Thymus (tissue), 11 donors: ENCODE data around the gene ANKS1B. TPM values are rescaled to one million over a fixed set of nuclear protein-coding genes. Genes with fewer than 3 reads are reported as not detected.
"Not testable (repeated sequence)": the region's sequence is repeated elsewhere in the genome, so short reads cannot be mapped to it uniquely, and the experiment has no call there.

Source experiments
- DNase-seq, 9 donors: peaks; one replicate each; pipeline ENCODE4 v3.0.0-alpha.2; 2013; ENCODE audit warnings: low spot score in 9 of 9, low read depth in 6 of 9, missing footprints in 1 of 9
- H3K27ac ChIP-seq, 2 donors: one replicate each; pipeline ENCODE4 v1.5.1; 2013; ENCODE audit warnings: control low read depth in 1 of 2, low read depth in 1 of 2, low read length in 1 of 2, mild to moderate bottlenecking in 1 of 2, moderate library complexity in 1 of 2
- H3K27me3 ChIP-seq, 2 donors: one replicate each; pipeline ENCODE4 v1.5.1; 2013; ENCODE audit warnings: low read length in 1 of 2; ENCODE audit not compliant: control insufficient read depth in 2 of 2, insufficient read depth in 1 of 2
- H3K36me3 ChIP-seq, 2 donors: one replicate each; pipeline ENCODE4 v1.5.1; 2013; ENCODE audit warnings: low read length in 1 of 2, mild to moderate bottlenecking in 1 of 2, moderate library complexity in 1 of 2; ENCODE audit not compliant: control insufficient read depth in 2 of 2, insufficient read depth in 2 of 2
- H3K4me1 ChIP-seq, 2 donors: one replicate each; pipeline ENCODE4 v1.5.1; 2013; ENCODE audit warnings: low read length in 2 of 2; ENCODE audit not compliant: control insufficient read depth in 2 of 2, insufficient read depth in 2 of 2
- H3K4me3 ChIP-seq, 2 donors: one replicate each; pipeline ENCODE4 v1.5.1; 2013; ENCODE audit warnings: low read length in 2 of 2, control low read depth in 1 of 2, mild to moderate bottlenecking in 1 of 2
- H3K9me3 ChIP-seq, 2 donors: one replicate each; pipeline ENCODE4 v1.5.1; 2013; ENCODE audit warnings: low read length in 1 of 2, mild to moderate bottlenecking in 1 of 2; ENCODE audit not compliant: control insufficient read depth in 2 of 2, insufficient read depth in 1 of 2
- WGBS: extraction: QIAGEN DNeasy Blood & Tissue Kit; methylation state at CpG from one replicate; pipeline ENCODE4 v1.1.7; 2013; 5-methylcytosine and 5-hydroxymethylcytosine counted together
- polyA plus RNA-seq: library from polyadenylated mRNA; stranded (reverse); fragments of 200-250 nt; gene quantifications from one replicate; pipeline ENCODE4 v1.2.3, GENCODE V29; 2013
- total RNA-seq: library from RNA; stranded (reverse); fragments of 120-200 nt; gene quantifications from one replicate; pipeline ENCODE4 v1.2.4, GENCODE V29; 2013
- donor health status: healthy.

ANKS1B gene
- total and polyA plus RNA-seq, 2 donors: 3.5 to 4.9 TPM

DNA sequence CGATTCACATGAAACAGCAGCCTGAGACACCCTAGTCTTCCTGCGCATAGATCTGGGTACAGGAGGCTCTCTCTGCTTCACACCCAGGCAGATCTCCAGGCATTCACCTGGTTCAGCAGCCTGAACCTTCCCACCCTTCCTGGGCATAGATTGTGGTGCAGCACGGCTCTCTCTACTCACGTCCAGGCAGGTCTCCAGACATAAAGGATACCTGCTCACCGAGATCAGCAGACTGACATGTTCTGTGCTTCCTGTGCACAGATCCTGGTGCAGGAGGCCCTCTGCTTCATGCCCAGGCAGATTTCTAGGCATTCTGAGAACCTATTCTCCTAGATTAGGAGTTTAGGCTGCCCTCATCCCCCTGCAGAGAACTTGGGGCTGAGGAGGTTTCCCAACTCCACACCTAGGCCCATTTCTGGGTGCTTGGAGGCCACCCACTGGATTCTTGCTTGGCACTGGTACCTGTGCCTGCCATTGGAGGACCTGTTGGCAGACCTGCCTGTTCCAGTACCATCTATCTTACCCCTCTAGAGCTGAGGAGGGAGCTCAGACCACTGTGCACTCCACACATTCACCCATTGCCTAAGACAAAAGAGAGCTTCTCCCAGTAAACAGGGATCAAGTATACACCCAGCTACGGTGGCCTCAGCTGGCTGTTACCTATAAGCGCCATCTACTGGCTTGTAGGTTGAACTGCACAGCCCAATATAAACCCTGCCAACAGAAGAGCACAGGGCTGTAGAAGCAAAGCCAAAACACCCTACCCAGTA is 365.2 kb downstream of the ANKS1B start:
- Histone ChIP-seq H3K9me3 (no peaks in the 10 kb centered on the region), H3K4me1 (no peaks in the 10 kb centered on the region), H3K4me3 (no peak overlapping the region), H3K36me3 (no peaks in the 10 kb centered on the region), H3K27ac (no peak overlapping the region), H3K27me3 (no peaks in the 10 kb centered on the region)
- WGBS: 66% methylated on average over 7 of the region's 7 CpGs
- DNase-seq: peak in 3 of 9 donors; percentile 1 to 5 (median 2)

DNA sequence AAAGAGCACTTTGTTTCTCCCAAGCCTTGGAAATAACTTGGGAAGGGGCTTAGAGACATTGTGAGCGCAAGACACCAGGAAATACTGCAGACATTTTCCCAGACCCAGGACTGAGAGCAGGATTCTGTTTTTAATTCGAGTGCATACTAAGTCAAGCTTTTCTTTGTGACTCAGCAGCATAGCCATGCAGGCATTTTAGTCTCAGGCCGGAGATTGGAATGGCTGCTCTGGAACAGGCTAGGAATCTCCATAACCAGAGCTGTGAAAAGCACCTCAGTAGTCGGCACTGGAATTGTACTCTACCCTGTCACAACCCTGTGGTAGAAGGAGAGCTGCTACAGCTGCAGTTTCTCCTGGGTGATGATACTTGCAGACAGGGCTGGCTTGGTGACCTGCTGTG is 366.1 kb downstream of the ANKS1B start:
- no peaks in the 10 kb centered on the region for H3K36me3 ChIP-seq
- whole genome bisulfite sequencing: 92% methylated on average over 4 of the region's 4 CpGs
- H3K9me3 ChIP-seq: no peaks in the 10 kb centered on the region
- no peak overlapping the region for H3K27ac ChIP-seq
- no peaks in the 10 kb centered on the region for H3K27me3 ChIP-seq
- no peak overlapping the region for H3K4me3 ChIP-seq
- no peaks in the 10 kb centered on the region for H3K4me1 ChIP-seq
- DNase-seq: no peak

DNA sequence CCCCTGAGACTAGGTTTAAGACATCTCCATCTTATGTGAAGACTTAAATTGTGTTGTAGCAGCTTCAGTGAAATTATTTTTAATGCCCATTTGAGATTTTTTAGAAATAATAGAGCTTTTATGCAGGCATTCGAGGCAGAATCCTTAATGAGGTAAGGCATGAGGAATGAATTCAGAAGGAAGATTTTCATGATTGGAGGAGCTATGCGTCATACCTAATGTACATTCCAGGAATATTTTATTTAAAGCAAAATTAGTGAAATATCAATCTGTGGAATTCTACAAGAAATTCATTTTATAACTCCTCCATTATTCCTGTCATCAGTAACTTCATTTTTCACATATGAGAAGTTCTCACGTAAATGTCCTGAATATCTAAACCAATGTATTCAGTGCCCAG is 373.1 kb downstream of the ANKS1B start:
- no peaks in the 10 kb centered on the region for H3K9me3 ChIP-seq

DNA sequence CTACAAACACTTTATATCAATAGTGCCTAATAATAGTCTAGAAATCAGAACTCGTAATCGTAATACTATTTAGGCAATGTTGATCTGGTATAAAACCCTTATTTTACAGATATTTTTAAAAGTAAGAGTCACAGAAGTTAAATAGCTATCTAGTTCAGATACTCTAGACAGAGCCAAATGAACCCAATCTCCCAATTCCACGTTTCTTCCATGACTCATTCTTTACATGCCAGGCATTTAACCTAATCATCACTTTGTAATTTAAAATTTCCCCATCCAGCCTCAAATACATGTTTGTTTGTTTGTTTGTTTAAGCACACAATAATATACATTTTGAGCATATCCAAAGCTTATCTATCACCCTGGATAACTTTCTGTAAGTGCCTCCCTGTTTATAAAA is 373.6 kb downstream of the ANKS1B start:
- no peak overlapping the region for H3K27ac ChIP-seq
- no peaks in the 10 kb centered on the region for H3K4me1 ChIP-seq
- no peak overlapping the region for H3K4me3 ChIP-seq
- no peaks in the 10 kb centered on the region for H3K27me3 ChIP-seq
- 73% methylated on average over 3 of the region's 3 CpGs for WGBS
- no peaks in the 10 kb centered on the region for H3K9me3 ChIP-seq
- no peaks in the 10 kb centered on the region for H3K36me3 ChIP-seq
- no peak for DNase-seq

More for the DNA sequence above, 373.1 kb downstream of the ANKS1B start:
- no peak overlapping the region for H3K27ac ChIP-seq
- H3K27me3 ChIP-seq: no peaks in the 10 kb centered on the region
- WGBS: 93% methylated on average over 3 of the region's 3 CpGs
- no peak overlapping the region for H3K4me3 ChIP-seq
- no peaks in the 10 kb centered on the region for H3K4me1 ChIP-seq
- no peak for DNase-seq
- no peaks in the 10 kb centered on the region for H3K36me3 ChIP-seq

DNA sequence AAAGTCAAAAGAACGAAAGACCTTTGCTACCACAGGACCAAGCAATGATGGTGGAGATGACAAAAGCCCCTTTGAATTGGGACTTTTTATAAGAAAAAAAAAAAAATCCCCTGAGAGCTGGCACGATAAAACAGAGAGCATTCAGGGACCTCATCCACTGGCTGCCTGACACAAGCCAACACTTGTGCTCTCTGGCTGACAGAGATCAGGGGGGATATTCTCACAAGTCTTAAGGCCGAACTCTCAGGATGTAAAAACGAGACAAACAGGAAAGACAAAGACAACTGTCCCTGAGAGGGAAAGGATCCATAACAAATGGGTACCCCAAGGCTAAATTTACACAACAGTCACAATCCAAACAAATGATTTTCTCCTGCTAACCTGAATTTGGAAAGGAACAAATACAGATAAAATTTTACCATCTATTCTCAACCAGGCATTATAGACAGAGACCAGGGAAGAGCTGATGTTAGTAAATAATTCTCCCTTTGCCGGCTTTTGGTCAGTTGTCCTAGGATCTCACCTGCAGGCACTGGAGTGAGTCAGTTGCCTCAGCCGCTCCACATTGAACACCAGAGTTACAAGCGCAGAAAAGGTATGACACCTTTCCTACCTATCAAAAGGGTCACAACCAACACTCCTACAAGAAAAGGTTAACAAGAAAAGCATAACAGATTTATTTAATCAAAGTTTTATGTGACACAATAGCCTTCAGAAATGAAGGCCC is 375.1 kb downstream of the ANKS1B start:
- H3K36me3 ChIP-seq: no peaks in the 10 kb centered on the region
- no peaks in the 10 kb centered on the region for H3K4me1 ChIP-seq
- no peak for DNase-seq
- WGBS: 55% methylated on average over 7 of the region's 7 CpGs
- H3K27me3 ChIP-seq: no peaks in the 10 kb centered on the region
- H3K9me3 ChIP-seq: no peaks in the 10 kb centered on the region
- H3K4me3 ChIP-seq: no peak overlapping the region
- no peak overlapping the region for H3K27ac ChIP-seq

DNA sequence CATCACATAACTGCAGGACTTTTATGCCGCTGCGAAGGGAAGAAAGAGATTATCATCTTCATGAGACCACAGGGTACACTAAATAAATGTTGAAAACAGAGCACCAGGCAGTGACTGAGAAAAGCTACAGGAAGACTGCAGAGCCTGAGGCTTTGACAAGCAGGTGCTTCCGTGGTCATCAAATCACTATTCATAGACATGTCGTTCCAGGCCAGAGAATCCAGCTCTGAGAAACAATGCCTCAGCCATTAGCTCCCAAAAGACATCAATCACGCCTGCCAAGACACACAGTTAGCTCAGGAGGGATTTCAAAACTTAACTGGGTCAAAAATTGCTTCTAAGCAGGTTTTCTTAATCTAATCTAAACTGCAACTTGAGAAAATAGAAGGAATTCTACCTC is 384.3 kb downstream of the ANKS1B start:
- H3K27me3 ChIP-seq: no peaks in the 10 kb centered on the region
- H3K9me3 ChIP-seq: no peaks in the 10 kb centered on the region
- no peak overlapping the region for H3K27ac ChIP-seq
- no peaks in the 10 kb centered on the region for H3K36me3 ChIP-seq
- H3K4me3 ChIP-seq: no peak overlapping the region
- WGBS: 21% methylated on average over 5 of the region's 5 CpGs
- DNase-seq: no peak
- no peaks in the 10 kb centered on the region for H3K4me1 ChIP-seq

DNA sequence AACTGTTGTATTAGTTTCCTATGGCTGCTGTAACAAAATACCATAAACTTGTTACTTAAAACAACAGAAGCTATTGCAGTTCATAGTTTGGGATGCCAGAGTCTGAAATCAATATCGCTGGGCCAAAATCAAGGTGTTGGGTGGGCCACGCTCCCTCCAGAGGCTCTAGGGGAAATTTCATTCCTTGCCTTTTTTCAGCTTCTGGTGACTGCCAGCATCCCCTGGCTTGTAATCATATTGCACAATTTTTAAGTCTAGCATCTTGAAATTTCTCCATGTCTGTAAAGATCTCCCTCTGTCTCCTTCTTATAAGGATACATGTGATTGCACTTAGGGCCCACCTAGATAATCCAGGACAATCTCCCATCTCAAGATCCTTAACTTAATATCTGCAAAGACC is 386.0 kb downstream of the ANKS1B start:
- DNase-seq: no peak
- Histone ChIP-seq H3K4me3 (no peak overlapping the region), H3K27me3 (no peaks in the 10 kb centered on the region), H3K27ac (no peak overlapping the region), H3K36me3 (no peaks in the 10 kb centered on the region), H3K9me3 (no peaks in the 10 kb centered on the region), H3K4me1 (no peaks in the 10 kb centered on the region)
- 96% methylated on average over 2 of the region's 2 CpGs for WGBS

DNA sequence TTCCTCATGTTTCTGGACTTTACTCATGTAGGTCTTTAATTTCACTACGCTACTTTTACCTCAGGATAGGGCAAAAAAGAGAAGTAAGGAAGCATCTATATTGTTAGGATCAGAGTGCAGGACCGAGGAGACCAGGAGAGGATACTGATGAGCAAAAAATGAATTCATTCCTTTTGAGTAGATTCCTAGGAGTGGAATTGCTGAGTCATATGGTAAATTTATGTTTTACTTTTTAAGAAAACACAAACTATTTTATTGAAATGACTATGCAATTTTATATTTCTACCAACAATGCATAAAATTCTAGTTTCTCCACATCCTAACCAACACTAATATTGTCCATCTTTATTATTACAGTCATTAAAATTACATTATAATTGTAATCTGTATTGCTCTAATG is 388.0 kb downstream of the ANKS1B start:
- H3K36me3 ChIP-seq: no peaks in the 10 kb centered on the region
- no peaks in the 10 kb centered on the region for H3K27me3 ChIP-seq
- H3K27ac ChIP-seq: no peak overlapping the region
- H3K4me3 ChIP-seq: no peak overlapping the region
- WGBS: 87% methylated on average over 2 of the region's 2 CpGs
- no peaks in the 10 kb centered on the region for H3K4me1 ChIP-seq
- no peaks in the 10 kb centered on the region for H3K9me3 ChIP-seq
- no peak for DNase-seq

DNA sequence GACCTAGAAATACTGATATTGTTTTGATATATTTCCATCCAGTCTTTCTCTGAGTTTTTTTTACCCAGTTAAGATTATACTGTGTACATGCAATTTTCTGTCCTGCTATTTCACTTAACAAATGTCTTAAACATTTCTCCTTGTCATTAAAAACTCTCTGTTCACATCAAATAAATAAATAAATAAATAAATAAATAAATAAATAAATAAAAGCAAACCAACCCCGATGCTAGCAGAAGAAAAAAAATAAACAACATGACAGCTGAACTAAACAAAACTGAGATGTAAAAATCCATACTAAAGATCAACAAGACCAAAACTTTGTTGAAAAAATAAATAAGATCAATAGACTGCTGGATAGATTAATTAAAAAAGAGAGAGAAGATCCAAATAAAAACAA is 407.6 kb downstream of the ANKS1B start:
- DNase-seq, H3K27ac ChIP-seq, H3K9me3 ChIP-seq, H3K4me3 ChIP-seq, H3K27me3 ChIP-seq, H3K4me1 ChIP-seq, H3K36me3 ChIP-seq: not testable (repeated sequence)
- 91% methylated on average over 1 of the region's 1 CpG for WGBS
